ENCODE data around the gene SCUBE1. TPM values are rescaled to one million over a fixed set of nuclear protein-coding genes. Genes with fewer than 3 reads are reported as not detected.

Gene SCUBE1
- total RNA-seq, 4 donors from 2014 or later = 0.38 to 4.0 (median 2.1) TPM

DNA sequence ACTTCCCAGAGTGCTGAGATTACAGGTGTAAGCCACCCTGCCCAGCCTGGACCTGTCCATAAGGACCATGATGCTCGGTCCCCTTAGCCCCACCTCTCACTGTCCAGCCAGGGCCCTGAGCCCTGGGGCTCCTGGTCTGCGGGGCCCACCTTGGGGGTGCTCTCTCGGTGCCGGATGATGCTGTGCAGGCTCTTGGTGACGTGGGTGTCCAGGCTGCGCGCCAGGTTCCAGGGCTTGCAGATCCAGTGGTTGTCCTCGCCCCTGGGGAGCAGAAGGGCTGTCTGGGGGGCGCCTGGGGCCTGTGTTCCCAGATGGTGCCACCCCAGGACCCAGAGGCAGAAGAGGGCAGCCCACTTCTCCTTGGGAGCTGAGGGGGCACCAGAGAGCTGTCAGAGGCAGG, 169.6 kb downstream of the SCUBE1 start:
- Histone ChIP-seq H3K4me1 (peaks cover 19 to 78% (median 43%) of the 10 kb centered on the region in 3 donors), H3K36me3 (peaks cover 14 to 100% (median 39%) of the 10 kb centered on the region in 3 donors), H3K27me3 (no peaks in the 10 kb centered on the region), H3K9me3 (no peaks in the 10 kb centered on the region), H3K27ac (peak overlapping the region in 3 of 4 donors; percentile 61 to 85 (median 82)), H3K4me3 (no peak overlapping the region)
- DNase-seq = no peak
- WGBS, 2 donors = 86% methylated on average over 1 of the region's 9 CpGs; no CpG with 5 or more reads in 1 of the 2 donors
- intact Hi-C loops (cut with DNase I) = no loop called here
- no peak for TF ChIP-seq POLR2A (IDR thresholded peaks at IDR 0.05)
- TF ChIP-seq, protein P1, sequence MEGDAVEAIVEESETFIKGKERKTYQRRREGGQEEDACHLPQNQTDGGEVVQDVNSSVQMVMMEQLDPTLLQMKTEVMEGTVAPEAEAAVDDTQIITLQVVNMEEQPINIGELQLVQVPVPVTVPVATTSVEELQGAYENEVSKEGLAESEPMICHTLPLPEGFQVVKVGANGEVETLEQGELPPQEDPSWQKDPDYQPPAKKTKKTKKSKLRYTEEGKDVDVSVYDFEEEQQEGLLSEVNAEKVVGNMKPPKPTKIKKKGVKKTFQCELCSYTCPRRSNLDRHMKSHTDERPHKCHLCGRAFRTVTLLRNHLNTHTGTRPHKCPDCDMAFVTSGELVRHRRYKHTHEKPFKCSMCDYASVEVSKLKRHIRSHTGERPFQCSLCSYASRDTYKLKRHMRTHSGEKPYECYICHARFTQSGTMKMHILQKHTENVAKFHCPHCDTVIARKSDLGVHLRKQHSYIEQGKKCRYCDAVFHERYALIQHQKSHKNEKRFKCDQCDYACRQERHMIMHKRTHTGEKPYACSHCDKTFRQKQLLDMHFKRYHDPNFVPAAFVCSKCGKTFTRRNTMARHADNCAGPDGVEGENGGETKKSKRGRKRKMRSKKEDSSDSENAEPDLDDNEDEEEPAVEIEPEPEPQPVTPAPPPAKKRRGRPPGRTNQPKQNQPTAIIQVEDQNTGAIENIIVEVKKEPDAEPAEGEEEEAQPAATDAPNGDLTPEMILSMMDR (IDR thresholded peaks at IDR 0.05) = no peak

DNA sequence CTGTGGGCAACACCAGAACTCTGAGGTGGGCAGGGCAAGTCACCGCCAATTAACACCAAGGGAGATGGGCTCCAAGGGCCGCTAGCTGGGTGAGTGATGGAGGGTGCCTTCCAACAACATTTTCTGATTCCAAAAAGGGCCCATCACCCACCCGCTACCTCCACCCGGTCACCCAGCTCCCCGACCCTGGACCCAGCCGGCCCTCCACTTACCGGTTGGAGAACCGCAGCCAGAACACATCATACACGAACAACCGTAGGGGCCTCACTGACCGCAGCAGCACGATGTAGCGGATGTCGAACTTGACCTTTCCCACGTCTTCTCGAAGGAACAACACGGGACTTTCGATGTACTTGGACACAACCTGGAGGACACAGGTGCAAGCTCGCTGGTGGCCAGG, 171.0 kb downstream of the SCUBE1 start:
- TF ChIP-seq POLR2A (IDR thresholded peaks at IDR 0.05) = no peak
- TF ChIP-seq, protein P1 (IDR thresholded peaks at IDR 0.05) = no peak
- H3K36me3 ChIP-seq = peaks cover 24 to 100% (median 46%) of the 10 kb centered on the region in 3 donors
- H3K4me3 ChIP-seq = no peak overlapping the region
- WGBS, 2 donors = 89 to 91% methylated on average over 10 to 18 of the region's 19 CpGs
- no peaks in the 10 kb centered on the region for H3K9me3 ChIP-seq
- no peak for DNase-seq
- H3K27ac ChIP-seq = peak overlapping the region; percentile 28 to 86 (median 81)
- intact Hi-C loops (cut with DNase I) = no loop called here
- H3K4me1 ChIP-seq = peaks cover 19 to 83% (median 43%) of the 10 kb centered on the region in 3 donors
- H3K27me3 ChIP-seq = no peaks in the 10 kb centered on the region

DNA sequence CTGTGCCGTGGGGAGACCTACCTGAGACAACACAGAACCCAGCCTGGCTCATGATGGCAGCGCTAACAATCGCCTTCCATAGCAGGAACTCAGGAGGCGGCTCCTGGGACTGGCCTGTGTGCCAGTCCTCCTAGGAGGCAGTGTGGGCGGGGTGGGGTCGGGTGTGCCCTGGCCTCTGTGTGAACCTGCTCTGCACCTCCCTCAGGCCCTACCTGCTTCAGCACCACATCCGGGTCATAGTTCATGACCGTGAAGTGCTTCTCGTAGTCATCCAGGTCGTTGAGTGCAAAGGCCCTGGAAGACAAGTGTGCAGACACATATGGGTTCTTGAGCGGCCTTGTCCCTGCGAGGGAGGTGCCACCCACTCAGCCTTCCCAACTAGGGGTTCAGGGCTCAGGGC, 171.6 kb downstream of the SCUBE1 start:
- Histone ChIP-seq H3K9me3 (no peaks in the 10 kb centered on the region), H3K36me3 (peaks cover 25 to 100% (median 47%) of the 10 kb centered on the region in 3 donors), H3K27ac (peak overlapping the region; percentile 70 to 86 (median 81)), H3K4me3 (peak overlapping the region in 1 of 4 donors; percentile 15), H3K4me1 (peaks cover 19 to 83% (median 43%) of the 10 kb centered on the region in 3 donors), H3K27me3 (no peaks in the 10 kb centered on the region)
- intact Hi-C loops (cut with DNase I) = no loop called here
- 63% methylated on average over 4 of the region's 12 CpGs; no CpG with 5 or more reads in 1 of the 2 donors for WGBS, 2 donors
- no peak for DNase-seq
- TF ChIP-seq, protein P1 (IDR thresholded peaks at IDR 0.05) = no peak
- no peak for TF ChIP-seq POLR2A (IDR thresholded peaks at IDR 0.05)

DNA sequence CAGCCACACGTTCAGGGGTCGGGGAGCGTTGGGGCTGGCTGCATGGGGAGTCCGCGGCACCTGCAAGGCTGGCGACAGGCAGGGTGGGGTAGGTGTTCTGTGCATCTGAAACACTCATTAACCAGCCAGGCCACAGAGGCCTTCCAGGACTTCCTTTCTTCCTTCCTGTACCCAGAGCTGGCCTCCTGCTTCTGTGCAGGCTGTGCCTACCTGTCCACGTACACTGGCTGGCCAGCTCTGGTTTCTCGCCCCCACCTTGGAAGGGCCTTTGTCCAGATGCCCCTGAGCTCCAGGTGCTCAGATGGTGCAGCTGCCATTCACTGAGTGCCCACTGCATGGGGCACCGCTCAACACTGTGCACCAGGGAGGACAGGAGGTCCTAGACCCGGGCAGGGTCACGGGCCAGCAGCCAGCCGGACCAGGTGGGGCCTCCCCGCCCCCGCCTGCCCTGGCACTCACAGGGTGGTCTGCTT, 172.1 kb downstream of the SCUBE1 start:
- intact Hi-C loops (cut with DNase I) = no loop called here
- peaks cover 25 to 100% (median 47%) of the 10 kb centered on the region in 3 donors for H3K36me3 ChIP-seq
- 54 to 64% methylated on average over 6 to 7 of the region's 14 CpGs for WGBS, 2 donors
- peak overlapping the region in 1 of 4 donors; percentile 15 for H3K4me3 ChIP-seq
- H3K27ac ChIP-seq = peak overlapping the region; percentile 70 to 86 (median 81)
- TF ChIP-seq, protein P1 (IDR thresholded peaks at IDR 0.05) = no peak
- no peak for TF ChIP-seq POLR2A (IDR thresholded peaks at IDR 0.05)
- no peaks in the 10 kb centered on the region for H3K9me3 ChIP-seq
- H3K4me1 ChIP-seq = peaks cover 19 to 80% (median 42%) of the 10 kb centered on the region in 3 donors
- DNase-seq = no peak
- H3K27me3 ChIP-seq = no peaks in the 10 kb centered on the region

DNA sequence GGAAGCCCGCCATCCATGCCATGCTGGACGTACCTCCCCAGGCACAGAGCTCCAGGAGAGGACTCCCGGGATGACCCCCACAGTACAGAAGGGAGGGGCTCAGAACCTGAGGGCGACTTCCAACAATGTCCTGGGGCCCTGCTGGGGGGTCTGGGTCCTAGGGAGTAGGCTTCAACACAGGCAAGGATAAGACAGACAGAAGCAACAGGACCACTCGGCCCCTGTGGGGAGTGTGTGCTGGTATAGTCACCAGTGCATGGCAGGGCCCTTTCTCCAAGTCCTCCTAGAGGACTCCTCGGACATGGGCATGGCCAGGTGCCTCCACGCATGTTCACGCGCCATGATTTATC, 173.1 kb downstream of the SCUBE1 start:
- Histone ChIP-seq H3K27ac (peak overlapping the region in 1 of 4 donors; percentile 86), H3K36me3 (peaks cover 25 to 90% (median 42%) of the 10 kb centered on the region in 3 donors), H3K4me3 (no peak overlapping the region), H3K27me3 (no peaks in the 10 kb centered on the region), H3K9me3 (no peaks in the 10 kb centered on the region), H3K4me1 (peaks cover 19 to 74% (median 34%) of the 10 kb centered on the region in 3 donors)
- 97% methylated on average over 8 of the region's 9 CpGs; no CpG with 5 or more reads in 1 of the 2 donors for WGBS, 2 donors
- intact Hi-C loops (cut with DNase I) = no loop called here
- no peak for DNase-seq
- TF ChIP-seq POLR2A (IDR thresholded peaks at IDR 0.05) = no peak
- TF ChIP-seq, protein P1 (IDR thresholded peaks at IDR 0.05) = no peak

Data from esophagus squamous epithelium (tissue), 5 donors.